IPS-18a (cell line): ENCODE measurements around the gene COL4A2.

Experiments used
- H3K27ac ChIP-seq: one replicate; pipeline ENCODE4 v1.5.1; 2013; ENCODE audit warnings: low read length
- H3K27me3 ChIP-seq: one replicate; pipeline ENCODE4 v1.6.1; 2013; ENCODE audit warnings: mild to moderate bottlenecking, low read length; ENCODE audit not compliant: control insufficient read depth, insufficient read depth
- H3K36me3 ChIP-seq: one replicate; pipeline ENCODE4 v1.6.1; 2013; ENCODE audit warnings: low read depth, low read length; ENCODE audit not compliant: control insufficient read depth
- H3K4me1 ChIP-seq: one replicate; pipeline ENCODE4 v1.6.1; 2013; ENCODE audit warnings: low read depth, low read length; ENCODE audit not compliant: control insufficient read depth
- H3K4me3 ChIP-seq: one replicate; pipeline ENCODE4 v1.5.1; 2013; ENCODE audit warnings: low read length
- H3K9ac ChIP-seq: one replicate; pipeline ENCODE4 v1.6.1; 2013; ENCODE audit warnings: mild to moderate bottlenecking, low read length, moderate library complexity
- H3K9me3 ChIP-seq: one replicate; pipeline ENCODE4 v1.6.1; 2013; ENCODE audit warnings: low read depth, low read length; ENCODE audit not compliant: control insufficient read depth

Gene COL4A2

GRCh38 chr13:110455444-110455843 lies 148.4 kb downstream of the COL4A2 start:
- H3K9me3 ChIP-seq = no peaks in the 10 kb centered on the region
- H3K27ac ChIP-seq = no peak overlapping the region
- no peak overlapping the region for H3K9ac ChIP-seq
- H3K27me3 ChIP-seq = no peaks in the 10 kb centered on the region
- peaks cover 16% of the 10 kb centered on the region for H3K4me1 ChIP-seq
- H3K4me3 ChIP-seq = no peak overlapping the region
- H3K36me3 ChIP-seq = peaks cover 6% of the 10 kb centered on the region

- Histone ChIP-seq H3K4me3 (no peak overlapping the region), H3K9me3 (no peaks in the 10 kb centered on the region), H3K27me3 (no peaks in the 10 kb centered on the region), H3K9ac (no peak overlapping the region), H3K36me3 (peaks cover 6% of the 10 kb centered on the region), H3K27ac (no peak overlapping the region), H3K4me1 (peaks cover 16% of the 10 kb centered on the region)
Measured at GRCh38 chr13:110455941-110456340, 148.9 kb downstream of the COL4A2 start.

GRCh38 chr13:110456550-110456949 lies 149.5 kb downstream of the COL4A2 start:
- Histone ChIP-seq H3K27ac (no peak overlapping the region), H3K4me3 (no peak overlapping the region), H3K9me3 (no peaks in the 10 kb centered on the region), H3K4me1 (peaks cover 16% of the 10 kb centered on the region), H3K9ac (no peak overlapping the region), H3K27me3 (no peaks in the 10 kb centered on the region), H3K36me3 (peaks cover 6% of the 10 kb centered on the region)

GRCh38 chr13:110457361-110457760 lies 150.3 kb downstream of the COL4A2 start:
- H3K9ac ChIP-seq = no peak overlapping the region
- H3K36me3 ChIP-seq = peaks cover 7% of the 10 kb centered on the region
- H3K4me1 ChIP-seq = peaks cover 16% of the 10 kb centered on the region
- no peak overlapping the region for H3K4me3 ChIP-seq
- no peak overlapping the region for H3K27ac ChIP-seq
- H3K9me3 ChIP-seq = no peaks in the 10 kb centered on the region
- H3K27me3 ChIP-seq = no peaks in the 10 kb centered on the region

- Histone ChIP-seq H3K4me1 (peaks cover 16% of the 10 kb centered on the region), H3K36me3 (peaks cover 8% of the 10 kb centered on the region), H3K4me3 (no peak overlapping the region), H3K27ac (no peak overlapping the region), H3K9me3 (no peaks in the 10 kb centered on the region), H3K27me3 (no peaks in the 10 kb centered on the region), H3K9ac (no peak overlapping the region)
Measured at GRCh38 chr13:110458017-110458416, 150.9 kb downstream of the COL4A2 start.

GRCh38 chr13:110458594-110459365 lies 151.7 kb downstream of the COL4A2 start:
- Histone ChIP-seq H3K9me3 (no peaks in the 10 kb centered on the region), H3K4me3 (no peak overlapping the region), H3K4me1 (peaks cover 12% of the 10 kb centered on the region), H3K36me3 (peaks cover 8% of the 10 kb centered on the region), H3K27me3 (no peaks in the 10 kb centered on the region), H3K9ac (no peak overlapping the region), H3K27ac (no peak overlapping the region)

- Histone ChIP-seq H3K4me1 (peaks cover 10% of the 10 kb centered on the region), H3K4me3 (no peak overlapping the region), H3K9me3 (no peaks in the 10 kb centered on the region), H3K36me3 (peaks cover 8% of the 10 kb centered on the region), H3K9ac (no peak overlapping the region), H3K27ac (no peak overlapping the region), H3K27me3 (no peaks in the 10 kb centered on the region)
Measured at GRCh38 chr13:110462091-110462490, 155.0 kb downstream of the COL4A2 start.

- no peak overlapping the region for H3K27ac ChIP-seq
Measured at GRCh38 chr13:110463156-110463555, 156.1 kb downstream of the COL4A2 start.

GRCh38 chr13:110463871-110464510 lies 156.9 kb downstream of the COL4A2 start:
- Histone ChIP-seq H3K4me1 (peaks cover 10% of the 10 kb centered on the region), H3K9me3 (no peaks in the 10 kb centered on the region), H3K36me3 (peaks cover 6% of the 10 kb centered on the region), H3K4me3 (no peak overlapping the region), H3K9ac (no peak overlapping the region), H3K27ac (no peak overlapping the region), H3K27me3 (no peaks in the 10 kb centered on the region)

More at GRCh38 chr13:110463156-110463555, 156.1 kb downstream of the COL4A2 start:
- Histone ChIP-seq H3K4me1 (peaks cover 10% of the 10 kb centered on the region), H3K4me3 (no peak overlapping the region), H3K9me3 (no peaks in the 10 kb centered on the region), H3K27me3 (no peaks in the 10 kb centered on the region), H3K9ac (no peak overlapping the region), H3K36me3 (peaks cover 8% of the 10 kb centered on the region)

GRCh38 chr13:110464556-110465333 lies 157.7 kb downstream of the COL4A2 start:
- H3K4me3 ChIP-seq = no peak overlapping the region
- no peak overlapping the region for H3K9ac ChIP-seq
- H3K27me3 ChIP-seq = no peaks in the 10 kb centered on the region
- H3K27ac ChIP-seq = no peak overlapping the region
- peaks cover 10% of the 10 kb centered on the region for H3K4me1 ChIP-seq
- H3K9me3 ChIP-seq = no peaks in the 10 kb centered on the region
- peaks cover 2% of the 10 kb centered on the region for H3K36me3 ChIP-seq

GRCh38 chr13:110465696-110466095 lies 158.6 kb downstream of the COL4A2 start:
- no peak overlapping the region for H3K9ac ChIP-seq
- H3K27me3 ChIP-seq = no peaks in the 10 kb centered on the region
- H3K4me1 ChIP-seq = peaks cover 10% of the 10 kb centered on the region
- no peaks in the 10 kb centered on the region for H3K9me3 ChIP-seq
- peaks cover 2% of the 10 kb centered on the region for H3K36me3 ChIP-seq
- no peak overlapping the region for H3K27ac ChIP-seq
- no peak overlapping the region for H3K4me3 ChIP-seq
